Activated CD4-positive, alpha-beta T cell treated with anti-CD3 and anti-CD28 coated beads, Interleukin-2, Interleukin-4, amounts not matched to agents 100 ng/mL and 50 ng/mL, durations not matched to agents 16 hours and 8 hours (primary cell): Measurements from ENCODE around the gene IMPG2.
"Not testable (repeated sequence)": the region's sequence is repeated elsewhere in the genome, so short reads cannot be mapped to it uniquely, and the experiment has no call there.

Experiments
- DNase-seq: peaks from one replicate; pipeline ENCODE4 v3.0.0-alpha.2; 2020; ENCODE audit warnings: low spot score

IMPG2 gene

GRCh38 chr3:101320475-101320874 is at the start of gene IMPG2:
IMPG2 (minus strand) TSS chr3:101320575; CDS start chr3:101320372, 203 bp downstream.
- no peak for DNase-seq

GRCh38 chr3:101362406-101362805 is 42.0 kb upstream of the IMPG2 start:
- DNase-seq, result no peak

DNA sequence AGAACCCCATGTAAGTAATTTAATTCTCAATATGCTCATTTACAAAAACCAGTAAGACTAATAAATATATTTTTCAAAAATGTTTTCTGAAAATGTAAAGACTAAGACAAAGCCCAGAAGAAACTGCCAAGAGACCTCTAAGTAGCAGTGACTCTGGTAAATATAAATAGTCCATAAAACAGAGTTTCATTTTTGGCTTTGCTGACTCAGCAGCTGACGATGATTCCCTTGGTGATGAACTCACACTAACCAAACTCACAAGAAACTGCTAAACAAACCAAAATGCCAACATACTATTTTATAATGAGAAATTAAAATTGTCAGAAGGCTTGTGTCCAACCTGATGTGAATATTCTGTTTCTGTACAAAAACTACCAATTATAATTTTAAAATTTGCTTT is 31.5 kb upstream of the IMPG2 start:
- no peak for DNase-seq

DNA sequence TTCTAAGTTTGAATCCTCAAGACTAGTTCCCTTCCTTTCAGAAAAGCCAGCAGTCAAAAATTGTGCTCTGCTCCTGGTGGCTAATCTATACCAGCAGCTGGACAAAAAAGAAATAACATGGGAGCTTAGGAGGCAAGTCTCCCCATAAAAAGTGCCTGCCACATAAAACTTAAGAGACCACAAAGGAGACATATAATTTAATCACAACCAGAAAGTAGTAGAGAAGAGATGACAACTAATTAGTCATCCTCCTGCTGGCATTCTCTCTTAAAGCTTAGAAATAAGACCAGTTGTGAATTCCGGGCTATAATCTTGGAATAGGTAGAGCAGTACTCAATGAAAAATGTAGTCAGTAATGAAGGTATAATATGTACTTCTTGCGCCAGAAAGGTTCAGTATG is 20.2 kb upstream of the IMPG2 start:
- no peak for DNase-seq

DNA sequence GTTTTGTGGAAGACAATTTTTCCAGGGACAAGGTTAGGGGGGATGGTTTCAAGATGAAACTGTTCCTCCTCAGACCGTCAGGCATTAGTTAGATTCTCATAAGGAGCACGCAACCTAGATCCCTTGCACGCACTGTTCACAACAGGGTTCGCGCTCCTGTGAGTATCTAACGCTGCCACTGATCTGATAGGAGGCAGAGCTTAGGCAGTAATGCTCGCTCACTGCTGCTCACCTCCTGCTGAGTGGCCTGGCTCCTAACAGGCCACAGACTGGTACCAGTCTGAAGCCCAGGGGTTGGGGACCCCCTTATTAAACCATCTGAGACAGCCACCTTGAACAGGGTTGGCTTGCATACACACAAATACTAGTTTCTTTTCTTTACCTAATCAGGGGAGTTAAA is 13.5 kb upstream of the IMPG2 start:
- DNase-seq, result no peak

DNA sequence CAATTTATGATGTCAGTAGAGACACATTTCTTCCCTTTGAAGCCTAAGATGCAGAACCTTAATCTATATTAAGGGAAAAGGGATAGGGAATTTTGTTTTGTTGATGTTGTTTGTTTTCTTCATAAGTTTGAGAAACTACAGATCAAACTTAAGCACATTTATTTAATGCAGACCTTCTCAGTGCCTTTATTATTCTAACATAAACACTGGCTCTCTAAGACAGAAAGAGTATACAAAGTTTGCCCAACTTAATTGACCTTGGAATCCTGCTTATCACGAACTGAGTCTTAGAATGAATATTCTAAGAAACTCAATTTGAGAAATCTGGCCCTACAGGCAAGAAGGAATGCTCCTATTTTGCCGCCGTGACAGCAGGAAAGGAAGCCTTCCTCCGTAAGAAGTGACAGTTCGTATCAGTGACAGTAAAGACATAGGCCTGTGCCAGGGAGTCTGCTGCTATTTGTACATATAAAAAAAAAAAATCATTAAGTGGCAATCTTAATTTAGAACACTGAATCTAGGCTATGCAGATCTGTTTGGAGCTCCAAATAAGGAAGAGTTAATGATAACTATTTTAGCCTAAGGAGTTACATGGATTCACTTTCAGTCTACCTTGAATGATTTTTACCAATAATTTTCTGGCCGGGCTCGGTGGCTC is 8.8 kb upstream of the IMPG2 start:
- DNase-seq, result no peak

GRCh38 chr3:101325393-101326134 is 5.2 kb upstream of the IMPG2 start:
- DNase-seq, result no peak

DNA sequence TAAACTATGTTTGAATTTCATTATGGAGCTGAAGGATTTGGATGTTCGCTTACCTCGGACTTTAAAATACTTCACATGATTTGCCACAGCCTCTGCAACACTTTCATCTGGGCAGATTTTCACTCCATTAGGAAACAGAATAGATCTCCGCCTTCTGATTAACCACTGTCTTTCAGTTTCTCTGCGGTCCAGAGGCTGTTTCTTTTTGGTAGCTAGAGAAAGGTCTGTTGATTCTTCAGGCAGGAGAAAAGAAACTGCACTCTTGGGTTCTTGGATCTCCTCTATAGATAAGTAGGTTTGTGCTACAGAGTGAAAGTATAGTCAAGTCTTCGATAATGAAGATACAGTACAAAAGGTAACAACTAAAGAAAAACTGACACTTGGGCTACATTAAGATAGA is 844 bp downstream of the IMPG2 start:
- no peak for DNase-seq

GRCh38 chr3:101312545-101312944 is 7.8 kb downstream of the IMPG2 start:
- no peak for DNase-seq

GRCh38 chr3:101311676-101312075 is 8.7 kb downstream of the IMPG2 start:
- no peak for DNase-seq

- no peak for DNase-seq
Measured at GRCh38 chr3:101310978-101311375, 9.4 kb downstream of the IMPG2 start.

- DNase-seq, result not testable (repeated sequence)
Measured at GRCh38 chr3:101308147-101308772, 12.1 kb downstream of the IMPG2 start.

- DNase-seq, result no peak
Measured at GRCh38 chr3:101303836-101304235, 16.5 kb downstream of the IMPG2 start.

GRCh38 chr3:101303089-101303731 is 17.2 kb downstream of the IMPG2 start:
- peak; percentile 9 for DNase-seq

- no peak for DNase-seq
Measured at GRCh38 chr3:101300073-101300472, 20.3 kb downstream of the IMPG2 start.

DNA sequence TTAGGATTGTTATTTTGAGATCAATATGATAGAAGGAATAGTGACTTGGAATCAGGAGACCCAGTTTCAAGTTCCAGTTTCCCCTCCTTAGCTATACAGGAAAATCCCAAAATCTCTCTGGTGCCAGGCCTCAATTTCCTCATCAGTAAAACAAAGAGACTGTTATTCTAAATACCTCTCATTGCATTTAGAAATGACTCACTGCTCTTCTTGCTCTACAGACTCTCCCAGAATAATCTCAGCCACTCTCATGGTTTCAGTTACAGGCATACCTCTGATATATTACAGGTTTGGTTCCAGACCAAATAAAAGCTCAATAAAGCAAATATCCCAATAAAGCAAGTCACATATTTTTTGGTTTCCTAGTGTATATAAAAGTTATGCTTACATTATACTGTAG is 28.3 kb downstream of the IMPG2 start:
- DNase-seq, result no peak

GRCh38 chr3:101288294-101288693 is 32.1 kb downstream of the IMPG2 start:
- DNase-seq, result no peak

GRCh38 chr3:101284757-101285156 is 35.6 kb downstream of the IMPG2 start:
- no peak for DNase-seq

GRCh38 chr3:101281521-101282030 is 38.8 kb downstream of the IMPG2 start:
- DNase-seq, result no peak

GRCh38 chr3:101279765-101280385 is 40.5 kb downstream of the IMPG2 start:
- DNase-seq, result no peak

DNA sequence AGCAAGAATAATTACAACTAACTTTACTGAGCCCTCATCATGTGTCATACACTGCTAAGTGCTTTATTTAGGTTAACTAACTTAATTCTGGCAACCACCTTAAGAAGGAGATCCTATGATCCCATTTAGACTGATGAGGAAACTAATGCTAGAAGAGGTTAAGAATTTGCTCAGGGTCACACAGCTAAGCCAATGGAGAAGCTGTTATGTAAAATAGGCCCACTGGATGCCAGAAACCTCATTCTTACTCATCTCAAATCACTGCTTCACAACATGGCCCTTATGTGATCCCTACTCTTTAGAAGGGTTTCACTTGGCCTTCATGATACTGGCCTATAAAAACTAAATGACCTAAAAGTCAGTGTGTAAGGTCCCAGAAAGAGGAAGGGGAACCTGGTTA is 41.2 kb downstream of the IMPG2 start:
- no peak for DNase-seq

DNA sequence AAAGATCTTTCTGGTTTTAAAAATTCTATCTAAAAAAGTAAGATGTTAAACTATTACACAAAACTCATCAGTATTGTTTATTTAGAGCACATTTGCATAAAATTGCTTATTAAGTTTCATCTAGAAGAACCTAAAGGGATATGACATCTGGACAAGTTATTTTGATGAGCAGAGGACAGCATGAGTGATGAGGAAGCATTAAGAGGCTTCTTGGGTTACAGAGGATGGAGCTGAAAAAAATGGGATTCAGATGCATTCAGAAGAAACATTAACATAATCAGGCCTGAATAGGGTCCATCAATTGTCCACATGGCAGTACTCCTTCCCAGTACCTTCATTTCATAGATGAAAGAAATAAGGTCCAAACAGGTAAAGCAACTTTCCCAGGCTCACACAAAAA is 41.6 kb downstream of the IMPG2 start:
- no peak for DNase-seq
